ENCODE data around the gene ANKLE2.
A peak's percentile ranks its signal among the peaks of the same experiment; 100 is the strongest.
"Not testable (repeated sequence)": the region's sequence is repeated elsewhere in the genome, so short reads cannot be mapped to it uniquely, and the experiment has no call there.

ANKLE2 gene

GRCh38 chr12:132698341-132698740 lies 63.3 kb downstream of the ANKLE2 start:
- peaks cover 8 to 66% of the 10 kb centered on the region in 2 donors for H3K36me3 ChIP-seq (ENCODE audit: control insufficient read depth in 1 of 2, insufficient read depth in 2 of 2, low read length in 2 of 2)
- no peaks in the 10 kb centered on the region for H3K9me3 ChIP-seq (ENCODE audit: control insufficient read depth in 1 of 2, low read length in 2 of 2)

GRCh38 chr12:132695431-132695830 lies 66.2 kb downstream of the ANKLE2 start:
- no peaks in the 10 kb centered on the region for H3K27me3 ChIP-seq (ENCODE audit: control insufficient read depth in 1 of 2, insufficient read depth in 2 of 2, low read length in 2 of 2)
- H3K9me3 ChIP-seq (ENCODE audit: control insufficient read depth in 1 of 2, low read length in 2 of 2) = no peaks in the 10 kb centered on the region
- H3K27ac ChIP-seq (ENCODE audit: low read depth, low read length) = no peak overlapping the region

More at GRCh38 chr12:132698341-132698740, 63.3 kb downstream of the ANKLE2 start:
- Histone ChIP-seq H3K27me3 (ENCODE audit: control insufficient read depth in 1 of 2, insufficient read depth in 2 of 2, low read length in 2 of 2) (no peaks in the 10 kb centered on the region), H3K9ac (ENCODE audit: low read depth in 1 of 2, low read length in 2 of 2) (no peak overlapping the region), H3K4me3 (ENCODE audit: low read depth in 1 of 2, low read length in 2 of 2) (no peak overlapping the region), H3K4me1 (ENCODE audit: control insufficient read depth in 1 of 2, insufficient read depth in 2 of 2, low read length in 2 of 2) (no peaks in the 10 kb centered on the region), H3K27ac (ENCODE audit: low read depth, low read length) (no peak overlapping the region)

GRCh38 chr12:132694888-132695287 lies 66.7 kb downstream of the ANKLE2 start:
- H3K4me3 ChIP-seq (ENCODE audit: low read depth in 1 of 2, low read length in 2 of 2); H3K27me3 ChIP-seq (ENCODE audit: control insufficient read depth in 1 of 2, insufficient read depth in 2 of 2, low read length in 2 of 2); H3K9ac ChIP-seq (ENCODE audit: low read depth in 1 of 2, low read length in 2 of 2); H3K4me1 ChIP-seq (ENCODE audit: control insufficient read depth in 1 of 2, insufficient read depth in 2 of 2, low read length in 2 of 2); H3K9me3 ChIP-seq (ENCODE audit: control insufficient read depth in 1 of 2, low read length in 2 of 2); H3K27ac ChIP-seq (ENCODE audit: low read depth, low read length): not testable (repeated sequence)
- H3K36me3 ChIP-seq (ENCODE audit: control insufficient read depth in 1 of 2, insufficient read depth in 2 of 2, low read length in 2 of 2) = peaks cover 0 to 52% of the 10 kb centered on the region in 2 donors

More at GRCh38 chr12:132695431-132695830, 66.2 kb downstream of the ANKLE2 start:
- no peaks in the 10 kb centered on the region for H3K4me1 ChIP-seq (ENCODE audit: control insufficient read depth in 1 of 2, insufficient read depth in 2 of 2, low read length in 2 of 2)
- H3K9ac ChIP-seq (ENCODE audit: low read depth in 1 of 2, low read length in 2 of 2) = no peak overlapping the region
- no peak overlapping the region for H3K4me3 ChIP-seq (ENCODE audit: low read depth in 1 of 2, low read length in 2 of 2)
- H3K36me3 ChIP-seq (ENCODE audit: control insufficient read depth in 1 of 2, insufficient read depth in 2 of 2, low read length in 2 of 2) = peaks cover 0 to 53% of the 10 kb centered on the region in 2 donors

- H3K9me3 ChIP-seq (ENCODE audit: control insufficient read depth in 1 of 2, low read length in 2 of 2); H3K27me3 ChIP-seq (ENCODE audit: control insufficient read depth in 1 of 2, insufficient read depth in 2 of 2, low read length in 2 of 2); H3K4me3 ChIP-seq (ENCODE audit: low read depth in 1 of 2, low read length in 2 of 2); H3K9ac ChIP-seq (ENCODE audit: low read depth in 1 of 2, low read length in 2 of 2); H3K4me1 ChIP-seq (ENCODE audit: control insufficient read depth in 1 of 2, insufficient read depth in 2 of 2, low read length in 2 of 2); H3K27ac ChIP-seq (ENCODE audit: low read depth, low read length): not testable (repeated sequence)
- peaks cover 0 to 32% of the 10 kb centered on the region in 2 donors for H3K36me3 ChIP-seq (ENCODE audit: control insufficient read depth in 1 of 2, insufficient read depth in 2 of 2, low read length in 2 of 2)
Measured at GRCh38 chr12:132692030-132692429, 69.6 kb downstream of the ANKLE2 start.

- H3K36me3 ChIP-seq (ENCODE audit: control insufficient read depth in 1 of 2, insufficient read depth in 2 of 2, low read length in 2 of 2) = peaks cover 0 to 14% of the 10 kb centered on the region in 2 donors
- no peak overlapping the region for H3K4me3 ChIP-seq (ENCODE audit: low read depth in 1 of 2, low read length in 2 of 2)
- no peak overlapping the region for H3K27ac ChIP-seq (ENCODE audit: low read depth, low read length)
- peaks cover 8 to 12% of the 10 kb centered on the region in 2 donors for H3K4me1 ChIP-seq (ENCODE audit: control insufficient read depth in 1 of 2, insufficient read depth in 2 of 2, low read length in 2 of 2)
- H3K9me3 ChIP-seq (ENCODE audit: control insufficient read depth in 1 of 2, low read length in 2 of 2) = no peaks in the 10 kb centered on the region
- H3K9ac ChIP-seq (ENCODE audit: low read depth in 1 of 2, low read length in 2 of 2) = no peak overlapping the region
- no peaks in the 10 kb centered on the region for H3K27me3 ChIP-seq (ENCODE audit: control insufficient read depth in 1 of 2, insufficient read depth in 2 of 2, low read length in 2 of 2)
Measured at GRCh38 chr12:132690112-132690511, 71.5 kb downstream of the ANKLE2 start.

GRCh38 chr12:132689227-132689626 lies 72.4 kb downstream of the ANKLE2 start:
- Histone ChIP-seq H3K36me3 (ENCODE audit: control insufficient read depth in 1 of 2, insufficient read depth in 2 of 2, low read length in 2 of 2) (peaks cover 0 to 10% of the 10 kb centered on the region in 2 donors), H3K27me3 (ENCODE audit: control insufficient read depth in 1 of 2, insufficient read depth in 2 of 2, low read length in 2 of 2) (no peaks in the 10 kb centered on the region), H3K9ac (ENCODE audit: low read depth in 1 of 2, low read length in 2 of 2) (peak overlapping the region in 1 of 2 donors; percentile 55), H3K4me1 (ENCODE audit: control insufficient read depth in 1 of 2, insufficient read depth in 2 of 2, low read length in 2 of 2) (peaks cover 8 to 12% of the 10 kb centered on the region in 2 donors), H3K4me3 (ENCODE audit: low read depth in 1 of 2, low read length in 2 of 2) (peak overlapping the region in 1 of 2 donors; percentile 55), H3K9me3 (ENCODE audit: control insufficient read depth in 1 of 2, low read length in 2 of 2) (no peaks in the 10 kb centered on the region), H3K27ac (ENCODE audit: low read depth, low read length) (peak overlapping the region; percentile 54)

- Histone ChIP-seq H3K27me3 (ENCODE audit: control insufficient read depth in 1 of 2, insufficient read depth in 2 of 2, low read length in 2 of 2) (no peaks in the 10 kb centered on the region), H3K9ac (ENCODE audit: low read depth in 1 of 2, low read length in 2 of 2) (peak within 1 kb of the TSS in 1 of 2 donors; percentile 32), H3K4me3 (ENCODE audit: low read depth in 1 of 2, low read length in 2 of 2) (peak within 1 kb of the TSS; percentile 47 to 63), H3K36me3 (ENCODE audit: control insufficient read depth in 1 of 2, insufficient read depth in 2 of 2, low read length in 2 of 2) (peaks cover 0 to 10% of the 10 kb centered on the region in 2 donors), H3K9me3 (ENCODE audit: control insufficient read depth in 1 of 2, low read length in 2 of 2) (no peaks in the 10 kb centered on the region), H3K27ac (ENCODE audit: low read depth, low read length) (peak within 1 kb of the TSS; percentile 20), H3K4me1 (ENCODE audit: control insufficient read depth in 1 of 2, insufficient read depth in 2 of 2, low read length in 2 of 2) (peaks cover 8 to 12% of the 10 kb centered on the region in 2 donors)
Measured at GRCh38 chr12:132687211-132688164, 74.1 kb downstream of the ANKLE2 start, which contains the start of the genes POLE and PXMP2. TSS of gene POLE (minus strand) at chr12:132687342. CDS start at chr12:132687315, 27 bp downstream. TSS of gene PXMP2 (plus strand) at chr12:132687587. CDS start at chr12:132687671, 84 bp downstream.

- Histone ChIP-seq H3K36me3 (ENCODE audit: control insufficient read depth in 1 of 2, insufficient read depth in 2 of 2, low read length in 2 of 2) (peaks cover 0 to 10% of the 10 kb centered on the region in 2 donors), H3K9me3 (ENCODE audit: control insufficient read depth in 1 of 2, low read length in 2 of 2) (no peaks in the 10 kb centered on the region), H3K4me3 (ENCODE audit: low read depth in 1 of 2, low read length in 2 of 2) (peak overlapping the region; percentile 47 to 63), H3K9ac (ENCODE audit: low read depth in 1 of 2, low read length in 2 of 2) (no peak overlapping the region), H3K4me1 (ENCODE audit: control insufficient read depth in 1 of 2, insufficient read depth in 2 of 2, low read length in 2 of 2) (peaks cover 8 to 12% of the 10 kb centered on the region in 2 donors), H3K27ac (ENCODE audit: low read depth, low read length) (peak overlapping the region; percentile 20), H3K27me3 (ENCODE audit: control insufficient read depth in 1 of 2, insufficient read depth in 2 of 2, low read length in 2 of 2) (no peaks in the 10 kb centered on the region)
Measured at GRCh38 chr12:132686825-132687210, 74.8 kb downstream of the ANKLE2 start.

GRCh38 chr12:132685400-132685799 lies 76.2 kb downstream of the ANKLE2 start:
- H3K4me3 ChIP-seq (ENCODE audit: low read depth in 1 of 2, low read length in 2 of 2) = no peak overlapping the region
- H3K9me3 ChIP-seq (ENCODE audit: control insufficient read depth in 1 of 2, low read length in 2 of 2) = no peaks in the 10 kb centered on the region
- no peak overlapping the region for H3K9ac ChIP-seq (ENCODE audit: low read depth in 1 of 2, low read length in 2 of 2)

GRCh38 chr12:132677492-132677891 lies 84.1 kb downstream of the ANKLE2 start:
- peaks cover 0 to 10% of the 10 kb centered on the region in 2 donors for H3K4me1 ChIP-seq (ENCODE audit: control insufficient read depth in 1 of 2, insufficient read depth in 2 of 2, low read length in 2 of 2)
- H3K4me3 ChIP-seq (ENCODE audit: low read depth in 1 of 2, low read length in 2 of 2) = no peak overlapping the region
- no peak overlapping the region for H3K9ac ChIP-seq (ENCODE audit: low read depth in 1 of 2, low read length in 2 of 2)
- peaks cover 18 to 66% of the 10 kb centered on the region in 2 donors for H3K36me3 ChIP-seq (ENCODE audit: control insufficient read depth in 1 of 2, insufficient read depth in 2 of 2, low read length in 2 of 2)
- H3K27ac ChIP-seq (ENCODE audit: low read depth, low read length) = no peak overlapping the region
- H3K27me3 ChIP-seq (ENCODE audit: control insufficient read depth in 1 of 2, insufficient read depth in 2 of 2, low read length in 2 of 2) = no peaks in the 10 kb centered on the region
- no peaks in the 10 kb centered on the region for H3K9me3 ChIP-seq (ENCODE audit: control insufficient read depth in 1 of 2, low read length in 2 of 2)

More at GRCh38 chr12:132685400-132685799, 76.2 kb downstream of the ANKLE2 start:
- no peak overlapping the region for H3K27ac ChIP-seq (ENCODE audit: low read depth, low read length)
- no peaks in the 10 kb centered on the region for H3K27me3 ChIP-seq (ENCODE audit: control insufficient read depth in 1 of 2, insufficient read depth in 2 of 2, low read length in 2 of 2)
- H3K36me3 ChIP-seq (ENCODE audit: control insufficient read depth in 1 of 2, insufficient read depth in 2 of 2, low read length in 2 of 2) = no peaks in the 10 kb centered on the region
- H3K4me1 ChIP-seq (ENCODE audit: control insufficient read depth in 1 of 2, insufficient read depth in 2 of 2, low read length in 2 of 2) = peaks cover 8 to 12% of the 10 kb centered on the region in 2 donors
